ENCODE data around the gene WDR38.

WDR38 gene, protein sequence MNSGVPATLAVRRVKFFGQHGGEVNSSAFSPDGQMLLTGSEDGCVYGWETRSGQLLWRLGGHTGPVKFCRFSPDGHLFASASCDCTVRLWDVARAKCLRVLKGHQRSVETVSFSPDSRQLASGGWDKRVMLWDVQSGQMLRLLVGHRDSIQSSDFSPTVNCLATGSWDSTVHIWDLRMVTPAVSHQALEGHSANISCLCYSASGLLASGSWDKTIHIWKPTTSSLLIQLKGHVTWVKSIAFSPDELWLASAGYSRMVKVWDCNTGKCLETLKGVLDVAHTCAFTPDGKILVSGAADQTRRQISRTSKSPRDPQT

DNA sequence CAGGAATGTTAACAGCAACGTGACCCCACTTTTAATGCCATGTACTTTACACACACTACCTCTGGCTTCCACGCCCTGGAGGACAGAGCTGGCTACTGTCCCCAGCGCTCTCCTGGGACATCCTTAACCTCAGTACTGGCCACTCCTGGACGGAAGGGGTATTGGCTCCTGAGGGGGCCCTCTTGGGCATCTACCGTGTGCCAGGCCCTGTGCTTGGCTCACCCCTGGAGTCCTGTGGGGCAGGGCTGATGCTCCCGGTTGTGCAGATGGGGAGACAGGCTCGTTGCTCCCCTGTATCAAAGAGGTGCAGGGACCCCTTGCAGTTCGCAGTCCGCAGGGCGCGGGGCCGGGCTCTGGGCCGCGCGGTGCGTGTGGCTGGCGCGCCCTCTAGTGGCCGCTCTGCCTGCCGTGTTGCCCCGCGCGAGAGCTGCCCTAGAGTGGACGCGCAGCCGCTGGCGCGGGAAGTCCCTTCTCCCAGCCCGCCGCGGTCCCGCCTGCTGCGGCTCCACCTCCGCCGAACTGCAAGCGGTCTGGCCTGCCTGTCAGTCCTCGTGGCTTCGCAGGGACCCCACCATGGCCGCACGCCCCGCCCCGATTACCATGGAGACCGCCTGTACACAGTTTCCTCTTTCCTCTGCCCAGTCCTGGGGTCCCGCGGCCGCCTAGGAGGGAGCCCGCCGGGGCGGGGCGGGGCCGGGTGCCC lies at the start of gene WDR38:
WDR38 (plus strand) TSS at position 632 of the 703 bp plus-strand sequence. CDS start 72 bp downstream, outside the sequence.
- peak; percentile 92 for DNase-seq

DNA sequence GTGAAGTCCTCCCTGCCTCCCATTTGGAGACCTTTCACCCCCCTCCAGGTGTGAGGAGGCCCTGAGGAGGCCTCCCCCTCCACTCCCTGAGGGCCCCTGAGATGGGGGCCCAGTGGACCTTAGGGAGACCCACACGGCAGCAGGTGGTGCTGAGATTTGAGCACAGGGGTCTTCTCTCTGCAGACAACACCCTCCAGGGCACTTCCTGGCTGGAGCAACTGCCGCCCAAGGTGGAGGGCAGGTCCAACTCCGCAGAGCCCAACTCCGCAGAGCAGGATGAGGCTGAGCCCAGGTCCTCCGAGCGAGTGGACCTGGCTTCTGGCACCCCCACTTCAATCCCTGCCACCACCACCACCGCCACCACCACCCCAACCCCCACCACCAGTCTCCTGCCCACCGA lies 49.3 kb upstream of the WDR38 start:
- no peak for DNase-seq

DNA sequence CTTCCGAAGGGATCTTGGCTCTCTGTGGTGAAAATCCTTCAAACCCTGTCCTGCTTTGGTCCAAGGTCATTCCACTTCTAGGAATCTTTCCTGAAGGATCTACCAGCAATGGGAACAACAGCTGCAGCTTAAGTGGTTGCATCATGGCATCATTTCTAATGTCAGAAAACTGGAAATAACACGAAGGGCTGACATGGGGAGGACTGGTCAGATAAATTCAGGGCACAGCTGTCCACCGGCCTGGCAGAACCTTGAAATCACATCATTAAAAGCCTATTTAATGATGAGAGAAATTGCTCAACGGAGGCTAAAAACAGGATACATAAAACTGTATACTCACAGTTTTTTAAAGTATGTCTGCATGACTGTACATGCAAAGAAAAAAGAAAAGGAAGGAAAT lies 48.1 kb upstream of the WDR38 start:
- no peak for DNase-seq

DNA sequence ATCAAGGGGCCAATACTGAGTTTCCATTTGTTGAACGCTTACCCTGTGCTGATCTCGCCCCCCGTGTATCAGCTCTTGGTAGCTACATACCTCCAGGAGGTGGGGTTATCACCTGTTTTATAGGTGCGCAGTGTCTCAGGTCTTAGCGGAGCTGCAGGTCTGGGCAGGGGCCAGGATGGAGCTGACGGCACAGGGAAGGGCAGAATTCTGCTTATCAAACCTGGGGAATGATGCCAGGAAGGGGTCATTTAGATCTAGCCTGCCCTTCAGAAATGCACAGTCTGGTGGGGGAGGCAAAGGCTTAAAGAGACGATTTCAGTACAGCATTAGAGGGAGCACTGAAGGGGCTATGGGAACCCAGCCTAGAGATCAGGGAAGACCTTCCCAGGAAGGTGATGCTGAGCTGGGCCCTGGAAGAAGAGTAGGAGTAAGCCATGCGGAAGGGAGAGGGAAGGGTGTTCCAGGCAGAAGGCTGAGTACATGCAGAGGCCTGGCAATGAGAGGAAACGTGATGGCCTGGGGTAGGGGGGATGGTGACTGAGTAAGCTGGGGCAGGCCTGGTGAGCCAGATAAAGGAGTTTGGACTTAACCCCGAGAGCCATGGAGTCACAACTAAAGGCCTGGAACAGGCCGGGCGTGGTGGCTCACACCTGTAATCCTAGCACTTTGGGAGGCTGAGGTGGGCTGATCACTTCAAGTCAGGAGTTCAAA lies 44.9 kb upstream of the WDR38 start:
- no peak for DNase-seq

DNA sequence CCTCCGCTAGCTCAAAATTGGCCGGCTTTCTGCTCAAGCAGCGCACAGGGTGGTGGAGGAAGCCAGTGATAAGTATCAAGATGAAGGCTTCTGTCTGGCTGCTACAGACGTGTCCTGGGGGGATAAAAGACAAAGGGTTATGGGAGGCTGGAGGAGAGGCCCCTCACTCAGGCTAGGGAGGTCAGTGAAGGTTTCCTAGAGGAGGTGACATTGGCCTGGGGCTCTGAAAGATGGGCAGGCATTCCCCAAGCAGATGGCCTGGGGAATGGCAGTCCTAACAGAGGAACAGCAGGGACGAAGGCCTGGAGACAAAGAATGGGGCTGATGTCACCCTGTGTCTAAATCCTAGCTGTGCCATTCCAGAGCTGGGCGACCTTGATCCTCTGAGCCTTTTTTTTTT lies 44.0 kb upstream of the WDR38 start:
- DNase-seq, result no peak

DNA sequence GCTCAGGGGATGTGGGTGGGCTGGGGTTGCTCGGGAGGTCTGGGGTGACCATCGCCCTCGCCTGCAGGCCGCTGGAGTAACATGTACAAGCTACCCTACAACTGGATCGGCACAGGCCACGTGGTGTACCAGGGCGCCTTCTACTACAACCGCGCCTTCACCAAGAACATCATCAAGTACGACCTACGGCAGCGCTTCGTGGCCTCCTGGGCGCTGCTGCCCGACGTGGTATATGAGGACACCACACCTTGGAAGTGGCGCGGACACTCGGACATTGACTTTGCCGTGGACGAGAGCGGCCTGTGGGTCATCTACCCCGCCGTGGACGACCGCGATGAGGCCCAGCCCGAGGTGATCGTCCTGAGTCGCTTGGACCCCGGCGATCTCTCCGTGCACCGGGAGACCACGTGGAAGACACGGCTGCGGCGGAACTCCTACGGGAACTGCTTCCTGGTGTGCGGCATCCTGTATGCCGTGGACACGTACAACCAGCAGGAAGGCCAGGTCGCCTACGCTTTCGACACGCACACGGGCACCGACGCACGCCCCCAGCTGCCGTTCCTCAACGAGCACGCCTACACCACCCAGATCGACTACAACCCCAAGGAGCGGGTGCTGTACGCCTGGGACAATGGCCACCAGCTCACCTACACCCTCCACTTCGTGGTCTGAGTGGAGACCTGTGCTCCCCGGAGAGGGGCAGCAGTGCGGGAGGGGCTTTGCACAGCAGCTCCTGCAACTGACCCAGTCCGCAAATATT lies 43.3 kb upstream of the WDR38 start:
- DNase-seq, result no peak

DNA sequence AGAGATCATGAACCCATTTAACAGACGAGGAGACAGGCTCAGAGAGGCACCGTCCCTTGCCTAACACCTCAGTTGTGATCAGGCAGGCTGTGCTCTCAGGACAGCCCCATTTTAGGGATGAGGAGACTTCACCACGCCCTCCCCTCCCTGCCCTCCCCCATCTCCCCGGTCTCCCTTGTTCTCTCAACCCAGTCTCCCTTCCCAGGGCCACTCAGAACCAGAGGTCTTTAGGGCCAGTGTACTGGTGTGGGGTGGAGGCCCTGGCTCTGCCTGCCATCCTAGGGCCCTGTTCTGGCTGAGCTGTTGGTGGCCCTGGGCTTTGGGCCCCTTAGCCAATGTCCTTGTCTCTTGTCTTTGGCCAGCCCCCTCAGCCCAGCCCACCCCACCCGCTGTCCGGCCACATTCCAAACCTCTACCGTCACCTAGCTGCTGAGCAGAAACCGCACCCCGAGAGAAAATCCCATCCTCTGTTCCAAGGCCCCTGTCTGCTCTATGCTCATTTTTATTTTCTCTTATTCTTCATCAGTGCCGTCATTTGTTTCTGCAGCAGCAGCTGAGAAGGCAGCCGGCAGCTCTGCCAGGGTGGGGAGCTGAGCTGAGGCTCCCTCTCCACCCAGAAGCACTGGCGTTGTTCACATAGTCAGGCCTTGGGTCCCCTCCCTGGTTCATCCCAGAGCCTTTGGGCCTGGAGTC lies 42.5 kb upstream of the WDR38 start:
- DNase-seq, result no peak

DNA sequence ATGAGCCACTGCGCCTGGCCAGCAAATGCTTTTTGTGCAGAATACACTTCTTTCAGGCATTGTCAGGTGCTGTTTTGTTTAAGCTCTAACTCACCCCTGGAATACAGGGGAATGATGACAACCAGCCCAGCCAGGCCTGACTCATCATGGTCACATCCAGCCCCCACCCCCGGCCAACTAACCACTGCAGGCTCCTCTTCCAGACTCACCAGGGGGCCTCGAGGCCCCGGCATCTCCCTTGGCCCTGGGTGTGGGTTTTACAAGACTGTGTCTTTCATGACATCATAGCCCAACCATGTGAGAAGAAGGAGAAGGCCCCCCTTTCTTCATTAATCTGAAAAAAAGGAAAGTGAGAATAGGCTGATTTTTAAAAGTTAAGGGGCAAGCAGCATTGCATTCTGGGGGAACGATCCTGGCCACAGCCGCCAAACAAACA lies 40.8 kb upstream of the WDR38 start:
- no peak for DNase-seq

DNA sequence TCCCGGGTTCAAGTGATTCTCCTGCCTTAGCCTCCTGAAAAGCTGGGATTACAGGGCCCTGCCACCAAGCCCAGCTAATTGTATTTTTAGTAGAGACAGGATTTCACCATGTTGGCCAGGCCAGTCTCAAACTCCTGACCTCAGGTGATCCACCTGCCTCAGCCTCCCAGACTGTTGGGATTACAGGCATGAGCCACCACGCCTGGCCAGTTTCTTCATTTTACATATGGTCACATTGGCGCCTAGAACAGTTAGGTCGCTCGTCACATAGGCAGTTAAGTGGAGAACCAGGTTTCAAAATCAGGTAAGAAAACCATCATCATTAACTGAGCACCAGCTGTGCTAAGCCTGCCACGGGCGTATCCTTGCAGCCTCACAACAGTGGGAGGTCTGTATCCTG lies 40.2 kb upstream of the WDR38 start:
- DNase-seq, result no peak

DNA sequence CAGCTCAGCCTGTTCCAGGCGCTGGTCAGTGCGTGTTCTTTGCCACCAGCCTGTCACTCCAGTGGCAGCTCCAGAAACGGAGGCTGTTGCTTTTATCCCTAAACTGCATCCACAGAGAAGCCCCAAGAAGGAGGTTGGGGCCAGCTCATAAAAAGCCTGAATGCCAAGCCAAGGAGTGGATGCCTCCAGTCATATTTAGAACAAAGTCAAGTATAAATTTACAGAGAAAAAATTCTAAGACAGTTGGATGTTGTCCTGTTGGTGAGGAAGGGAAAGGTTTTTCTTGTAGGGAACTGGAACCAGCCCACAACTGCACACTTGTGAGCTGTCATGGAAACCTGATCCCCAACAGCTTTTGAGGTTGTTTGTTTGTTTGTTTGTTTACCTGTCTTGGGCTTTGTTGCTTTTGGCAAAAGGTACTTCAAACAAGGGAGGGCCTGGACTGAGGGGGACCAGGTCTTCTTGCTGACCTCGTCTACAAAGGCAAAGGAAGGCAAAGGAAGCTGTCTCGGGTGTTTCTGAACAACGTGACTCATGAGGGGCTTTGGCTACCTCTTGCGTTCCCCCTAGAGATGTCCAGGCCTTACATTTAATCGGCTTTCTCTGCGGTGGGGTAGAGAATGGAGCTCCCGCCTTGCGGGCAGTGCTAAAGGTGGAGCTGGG lies 39.6 kb upstream of the WDR38 start:
- no peak for DNase-seq

DNA sequence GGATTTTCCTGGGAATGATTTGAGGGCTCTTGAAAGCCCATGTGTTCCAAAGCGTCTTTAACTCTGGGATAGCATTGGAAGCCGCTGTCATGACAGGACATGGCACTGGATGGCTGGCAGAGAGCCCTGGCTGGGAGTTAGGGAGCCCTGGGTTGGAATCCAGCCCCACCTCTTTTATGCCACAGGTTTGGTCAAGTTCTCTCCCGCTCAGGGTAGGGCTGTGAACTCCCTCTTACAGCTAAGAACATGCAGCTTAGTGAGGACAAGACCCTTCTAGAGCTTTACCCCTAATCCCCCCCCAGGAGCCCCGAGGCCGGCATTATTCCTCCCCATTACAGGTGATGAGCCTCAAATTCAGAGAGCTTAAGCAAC lies 39.1 kb upstream of the WDR38 start:
- no peak for DNase-seq

DNA sequence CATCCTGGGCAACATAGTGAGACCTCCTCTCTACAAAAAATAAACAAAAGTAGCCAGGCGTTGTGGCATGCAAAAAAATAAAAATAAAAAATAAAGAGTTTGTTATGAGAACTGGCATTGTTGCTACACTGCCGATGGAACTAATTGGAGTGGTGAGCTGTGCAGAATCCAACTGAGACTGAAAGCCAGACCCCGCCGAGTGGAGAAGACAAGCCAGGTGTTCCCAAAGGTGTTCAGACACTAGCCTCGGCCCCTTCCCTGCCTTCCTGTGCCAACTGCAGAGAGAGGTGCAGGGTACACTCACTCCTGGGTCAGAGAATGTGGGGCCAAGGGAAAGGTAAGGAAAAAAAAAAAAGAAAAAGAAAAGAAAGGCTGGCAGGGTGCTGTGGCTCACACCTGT lies 37.7 kb upstream of the WDR38 start:
- DNase-seq, result no peak

DNA sequence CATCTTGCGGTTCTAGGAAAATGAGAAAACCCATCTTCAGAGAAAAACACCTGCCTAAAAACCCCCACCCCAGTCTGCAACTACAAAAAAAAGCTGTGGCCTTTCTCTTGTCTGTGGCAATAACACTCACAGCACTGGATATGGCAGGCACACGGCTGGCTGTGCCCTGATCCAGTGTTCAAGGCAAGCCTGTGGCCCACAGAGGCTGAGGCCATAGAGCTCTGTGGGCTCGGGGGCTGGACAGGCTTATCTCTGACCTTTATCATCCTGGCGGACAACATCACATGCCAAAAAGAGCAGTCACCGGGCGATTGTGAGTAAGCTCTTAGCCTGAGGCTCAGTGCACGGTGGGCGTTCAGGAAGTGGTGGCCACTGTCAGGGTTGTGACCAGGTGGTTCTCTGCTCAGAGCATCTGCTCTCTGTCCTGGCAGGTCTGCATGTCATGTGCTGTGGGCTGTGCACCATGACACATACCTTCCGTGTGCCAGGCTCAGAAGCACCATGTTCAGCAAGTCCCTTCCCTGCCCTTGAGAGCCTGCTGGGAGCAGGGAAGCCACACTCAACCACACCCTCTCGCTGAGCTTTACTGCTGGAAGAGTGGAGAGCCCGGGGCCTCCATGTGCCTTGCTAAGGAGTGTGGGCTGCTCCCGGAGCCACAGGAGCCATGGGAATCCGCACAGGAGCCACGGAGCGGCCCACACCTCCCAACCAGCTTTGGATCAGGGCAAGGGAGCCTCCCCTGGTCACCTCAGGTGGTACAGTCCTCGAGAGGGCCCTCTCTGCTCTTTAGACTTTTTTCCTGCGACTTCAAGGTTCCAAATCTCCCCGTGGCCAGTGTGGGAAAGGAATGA lies 34.6 kb upstream of the WDR38 start:
- no peak for DNase-seq

DNA sequence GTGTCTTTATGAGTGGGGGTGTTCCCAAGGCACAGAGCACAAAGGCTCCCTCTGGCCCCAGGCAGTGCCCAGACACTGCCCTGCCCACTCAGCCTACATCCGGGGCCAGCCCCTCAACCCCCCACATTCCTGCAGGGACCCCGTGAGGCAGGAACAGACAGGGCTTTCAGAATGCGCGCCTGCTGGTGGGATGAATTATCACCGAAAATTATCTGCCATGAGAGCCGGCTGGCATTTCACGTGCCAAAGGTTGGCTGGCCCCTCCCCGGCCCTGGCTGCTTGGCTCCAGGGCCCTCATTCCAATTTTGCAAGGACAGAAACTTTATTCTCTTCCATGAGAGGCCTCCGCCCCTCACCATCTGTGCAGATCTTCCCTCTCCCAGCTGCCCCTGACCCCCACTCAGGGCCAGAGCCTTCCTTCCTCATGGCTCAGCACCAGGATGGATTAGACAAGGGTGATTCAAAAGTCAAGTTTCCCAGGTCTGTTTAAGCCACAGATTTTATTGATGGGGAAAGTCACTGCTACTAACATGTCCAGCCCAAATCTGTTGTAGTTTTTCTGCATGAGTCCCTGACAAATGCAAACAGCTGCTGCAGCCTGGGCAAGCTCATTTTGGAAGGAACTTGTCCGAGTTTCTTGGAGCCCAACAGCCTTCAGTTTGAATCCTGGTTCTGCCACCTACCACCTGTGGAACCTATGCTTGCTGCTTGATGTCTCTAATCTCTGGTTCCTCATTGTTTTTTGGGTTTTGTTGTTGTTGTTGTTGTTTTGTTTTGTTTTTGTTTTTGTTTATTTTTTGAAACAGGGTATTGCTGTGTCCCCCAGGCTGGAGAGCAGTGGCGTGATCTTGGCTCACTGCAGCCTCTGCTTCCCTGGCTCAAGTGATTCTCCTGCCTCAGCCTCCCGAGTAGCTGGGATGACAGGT lies 32.3 kb upstream of the WDR38 start:
- DNase-seq, result no peak

DNA sequence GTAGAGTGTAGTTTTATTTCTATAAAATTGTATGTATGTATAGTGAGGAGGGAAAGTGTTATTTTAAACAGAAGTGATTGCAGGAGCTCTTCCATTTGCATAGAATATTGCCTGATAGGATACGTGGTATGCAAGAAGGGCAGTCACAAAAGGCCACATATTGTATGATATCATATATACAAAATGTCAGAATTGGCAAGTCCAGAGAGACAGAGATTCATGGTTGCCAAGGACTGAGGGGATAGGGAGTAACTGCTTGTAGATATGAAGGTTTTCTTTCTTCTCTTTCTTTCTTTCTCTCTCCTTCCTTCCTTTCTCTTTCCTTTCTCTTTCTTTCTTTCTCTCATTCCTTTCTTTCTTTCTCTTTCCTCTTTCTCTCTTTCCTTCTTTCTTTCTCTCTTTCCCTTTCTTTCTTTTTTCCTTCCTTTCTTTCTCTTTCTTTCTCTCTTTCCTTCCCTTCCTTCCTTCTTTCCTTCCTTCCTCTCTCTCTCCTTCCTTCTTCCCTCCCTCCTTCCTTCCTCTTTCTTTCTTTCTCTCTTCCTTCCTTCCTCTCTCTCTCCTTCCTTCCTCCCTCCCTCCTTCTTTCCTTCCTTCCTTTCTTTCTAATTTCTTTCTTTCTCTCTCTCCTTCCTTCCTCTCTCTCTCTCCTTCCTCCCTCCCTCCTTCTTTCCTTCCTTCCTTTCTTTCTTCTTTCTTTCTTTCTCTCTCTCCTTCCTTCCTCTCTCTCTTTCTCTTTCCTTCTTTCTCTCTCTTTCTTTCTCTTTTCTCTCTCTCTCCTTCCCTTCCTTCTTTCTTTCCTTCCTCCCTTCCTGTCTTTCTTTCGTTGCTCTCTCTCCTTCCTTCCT lies 24.5 kb upstream of the WDR38 start:
- no peak for DNase-seq

DNA sequence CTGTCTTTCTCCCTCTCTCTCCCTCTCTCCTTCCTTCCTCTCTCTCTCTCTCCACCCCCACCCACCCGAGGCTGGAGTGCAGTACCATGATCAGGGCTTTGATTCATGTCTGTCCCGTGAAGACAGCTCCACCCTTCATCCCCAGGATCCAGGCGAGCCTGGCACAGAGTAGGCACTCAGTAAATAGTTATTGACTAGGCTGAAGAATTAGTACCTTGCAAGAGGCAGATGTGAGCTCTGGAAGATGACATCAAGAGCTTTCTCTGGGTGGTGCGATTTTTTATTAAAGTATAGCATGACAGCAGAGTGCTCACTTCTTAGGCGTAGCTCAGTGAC lies 24.0 kb upstream of the WDR38 start:
- DNase-seq, result no peak

DNA sequence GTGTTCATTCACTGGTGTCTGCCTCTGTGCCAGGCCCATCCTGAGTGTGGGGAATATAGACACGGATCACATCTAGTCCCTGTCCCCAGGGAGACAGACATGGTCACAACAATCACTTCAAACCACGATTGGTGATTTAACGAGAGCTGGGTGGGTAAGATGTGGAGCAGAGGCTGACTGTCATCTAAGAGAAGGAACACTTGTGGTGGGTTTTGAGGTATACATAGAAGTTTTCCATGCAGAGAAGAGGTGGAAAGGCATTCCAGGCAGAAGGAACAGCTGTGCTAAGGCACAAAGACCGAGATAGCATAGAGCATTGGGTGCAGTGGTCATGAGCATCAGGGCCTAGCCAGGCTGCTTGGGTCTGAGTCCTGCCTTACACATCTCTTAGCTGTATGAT lies 22.7 kb upstream of the WDR38 start:
- DNase-seq, result no peak

DNA sequence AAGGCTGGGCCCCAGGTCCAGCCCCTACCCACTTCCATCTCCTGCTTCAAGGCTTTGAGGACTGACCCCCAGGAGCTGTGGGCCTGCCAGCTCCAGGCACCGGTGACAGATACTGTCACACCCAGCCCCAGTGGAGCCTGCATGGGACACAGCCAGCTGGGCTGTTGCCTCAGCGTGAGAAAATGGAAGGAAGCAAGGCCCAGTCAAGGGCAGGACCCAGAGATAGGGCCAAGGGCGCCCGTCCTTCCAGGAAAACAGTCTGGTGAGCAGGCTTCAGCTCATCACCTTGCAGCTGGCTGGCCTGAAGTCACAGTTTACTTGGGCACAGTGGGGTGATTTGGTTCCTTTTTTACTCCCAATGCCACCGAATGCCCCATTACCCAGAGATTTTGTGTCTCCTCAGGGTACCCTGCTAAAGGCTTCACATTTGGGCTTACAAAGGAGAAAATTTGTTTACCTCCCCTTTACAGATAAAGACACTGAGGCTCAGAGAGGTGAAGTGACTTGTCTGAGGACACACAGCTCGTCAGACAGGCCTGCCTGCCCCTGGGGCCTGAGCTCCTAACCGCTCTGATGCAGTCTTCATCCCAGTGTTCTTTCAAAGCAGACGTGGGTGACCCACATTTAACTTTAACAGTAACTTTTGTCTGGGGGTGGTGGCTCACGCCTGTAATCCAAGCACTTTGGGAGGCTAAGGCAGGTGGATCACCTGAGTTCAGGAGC lies 21.5 kb upstream of the WDR38 start:
- no peak for DNase-seq

Data from CD4-positive, alpha-beta T cell treated with Interleukin-21 for 1 hour (primary cell).